Caco-2 (cell line): ENCODE measurements around the gene CUTC. TPM values are rescaled to one million over a fixed set of nuclear protein-coding genes. Genes with fewer than 3 reads are reported as not detected.

ENCODE experiments used
- BruUV-seq: library from RNA; stranded (reverse); fragments of 400-500 nt; replicated peaks from 2 replicates; lab custom pipeline; 2021; lab: Mats Ljungman, UMichigan
- CTCF ChIA-PET: fragments of 300-600 bp; sonication (Branson Sonifier 250); formaldehyde crosslinking; loops from one replicate; lab custom pipeline; 2022; ENCODE audit warnings: antibody characterized with exemption; lab: Charles Lee
- POLR2A ChIA-PET: fragments of 300-600 bp; sonication (Branson Sonifier 250); formaldehyde crosslinking; loops from one replicate; lab custom pipeline; 2022; ENCODE audit warnings: antibody characterized with exemption; lab: Charles Lee
- DNase-seq, 2 experiments: peaks; one replicate each; pipeline versions ENCODE4 v3.0.0 to v3.0.0-alpha.2; 2020 to 2022
- H3K27me3 ChIP-seq: replicated peaks from 2 replicates; pipeline ENCODE4 v1.6.0; 2011; ENCODE audit warnings: low read length; ENCODE audit not compliant: control insufficient read depth, insufficient read depth
- H3K36me3 ChIP-seq: 2 replicates; pipeline ENCODE4 v1.5.1; 2011; ENCODE audit warnings: low read length; ENCODE audit not compliant: control insufficient read depth, insufficient read depth
- H3K4me1 ChIP-seq: fragments of 250-450 bp; sonication (Bioruptor Pico); 2 replicates; pipeline ENCODE4 v1.5.1; 2020; ENCODE audit warnings: mild to moderate bottlenecking
- H3K4me3 ChIP-seq: 2 replicates; pipeline ENCODE4 v1.5.1; 2011; ENCODE audit warnings: low read depth, mild to moderate bottlenecking, control low read depth, low read length
- H3K9me3 ChIP-seq: fragments of 250-450 bp; sonication (Bioruptor Pico); 2 replicates; pipeline ENCODE4 v1.5.1; 2020; ENCODE audit warnings: mild to moderate bottlenecking, moderate library complexity
- H3K27ac Mint-ChIP-seq: one replicate; pipeline ENCODE4 v1.8.0; 2022; ENCODE audit warnings: mixed read lengths; ENCODE audit not compliant: unreplicated experiment
- H3K27me3 Mint-ChIP-seq: one replicate; pipeline ENCODE4 v1.8.0; 2022; ENCODE audit warnings: mixed read lengths; ENCODE audit not compliant: insufficient read depth, unreplicated experiment
- H3K36me3 Mint-ChIP-seq: one replicate; pipeline ENCODE4 v1.8.0; 2022; ENCODE audit warnings: mild to moderate bottlenecking, mixed read lengths; ENCODE audit not compliant: insufficient read depth, unreplicated experiment
- H3K4me1 Mint-ChIP-seq: one replicate; pipeline ENCODE4 v1.8.0; 2022; ENCODE audit warnings: low read depth, mixed read lengths; ENCODE audit not compliant: unreplicated experiment
- H3K4me3 Mint-ChIP-seq: one replicate; pipeline ENCODE4 v1.8.0; 2022; ENCODE audit warnings: mild to moderate bottlenecking, moderate library complexity, mixed read lengths; ENCODE audit not compliant: unreplicated experiment
- H3K9me3 Mint-ChIP-seq: one replicate; pipeline ENCODE4 v1.8.0; 2022; ENCODE audit warnings: mixed read lengths; ENCODE audit not compliant: unreplicated experiment
- intact Hi-C: fragments of 100-400 bp; cut with micrococcal nuclease; formaldehyde crosslinking; loops from one replicate; pipeline ENCODE4 v1.10.0; 2022; ENCODE audit not compliant: unreplicated experiment
- total RNA-seq: library from RNA; stranded (reverse); gene quantifications from 2 replicates; pipeline ENCODE4 v1.2.3, GENCODE V29; 2022
- TF ChIP-seq, protein P1 (sequence below), 2 experiments: fragments of 200-600 bp in 1 of 2; IDR thresholded peaks; 1 replicate in 1 of 2; 2 replicates in 1 of 2; pipeline versions ENCODE4 v1.5.1 to v1.8.0; 2011 to 2022; ENCODE audit warnings: antibody characterized with exemption in 1 of 2, control low read depth in 1 of 2, inconsistent platforms in 1 of 2, low read depth in 1 of 2, low read length in 1 of 2, mild to moderate bottlenecking in 1 of 2, moderate library complexity in 1 of 2; ENCODE audit not compliant: insufficient read depth in 1 of 2, severe bottlenecking in 1 of 2, unreplicated experiment in 1 of 2

The CUTC gene
- total RNA-seq, 1 experiment from 2014 or later: 30.1 TPM

DNA sequence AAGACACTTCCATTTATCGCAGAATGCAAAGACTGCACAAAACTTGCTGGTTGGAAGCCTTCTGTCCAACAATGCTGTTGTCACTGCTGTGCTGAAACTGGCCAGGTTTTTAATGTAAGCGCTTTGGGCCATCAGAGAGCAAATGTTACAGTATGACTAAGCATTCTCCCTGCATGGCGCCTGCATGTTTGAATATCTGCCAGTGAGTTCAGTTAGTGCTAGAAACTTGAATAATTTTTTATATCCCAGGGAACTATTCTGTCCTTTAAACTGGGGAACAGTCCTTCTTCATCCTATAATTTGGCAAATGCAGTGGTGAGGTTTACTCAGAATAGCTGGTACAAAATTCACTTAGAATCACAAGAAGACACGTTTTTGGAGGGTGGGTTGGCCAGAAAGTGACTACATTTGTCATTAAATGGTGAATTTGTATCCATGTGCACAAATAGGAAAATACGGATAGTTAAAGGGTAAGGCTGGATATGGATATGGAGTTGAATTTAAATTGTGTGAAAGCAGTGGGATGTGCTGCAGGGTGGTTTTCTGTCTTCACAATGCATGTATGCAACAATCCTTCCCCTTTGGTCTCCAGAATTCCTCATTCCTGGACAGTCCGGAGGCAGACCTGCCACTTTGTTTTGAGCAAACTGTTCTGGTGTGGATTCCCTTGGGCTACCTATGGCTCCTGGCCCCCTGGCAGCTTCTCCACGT, 52.1 kb downstream of the CUTC start:
- TF ChIP-seq, protein P1, sequence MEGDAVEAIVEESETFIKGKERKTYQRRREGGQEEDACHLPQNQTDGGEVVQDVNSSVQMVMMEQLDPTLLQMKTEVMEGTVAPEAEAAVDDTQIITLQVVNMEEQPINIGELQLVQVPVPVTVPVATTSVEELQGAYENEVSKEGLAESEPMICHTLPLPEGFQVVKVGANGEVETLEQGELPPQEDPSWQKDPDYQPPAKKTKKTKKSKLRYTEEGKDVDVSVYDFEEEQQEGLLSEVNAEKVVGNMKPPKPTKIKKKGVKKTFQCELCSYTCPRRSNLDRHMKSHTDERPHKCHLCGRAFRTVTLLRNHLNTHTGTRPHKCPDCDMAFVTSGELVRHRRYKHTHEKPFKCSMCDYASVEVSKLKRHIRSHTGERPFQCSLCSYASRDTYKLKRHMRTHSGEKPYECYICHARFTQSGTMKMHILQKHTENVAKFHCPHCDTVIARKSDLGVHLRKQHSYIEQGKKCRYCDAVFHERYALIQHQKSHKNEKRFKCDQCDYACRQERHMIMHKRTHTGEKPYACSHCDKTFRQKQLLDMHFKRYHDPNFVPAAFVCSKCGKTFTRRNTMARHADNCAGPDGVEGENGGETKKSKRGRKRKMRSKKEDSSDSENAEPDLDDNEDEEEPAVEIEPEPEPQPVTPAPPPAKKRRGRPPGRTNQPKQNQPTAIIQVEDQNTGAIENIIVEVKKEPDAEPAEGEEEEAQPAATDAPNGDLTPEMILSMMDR (IDR thresholded peaks at IDR 0.05; ENCODE audit: insufficient read depth in 1 of 2, low read depth in 1 of 2, low read length in 1 of 2, severe bottlenecking in 1 of 2, unreplicated experiment in 1 of 2): no peak
- H3K4me1 ChIP-seq: peaks cover 47% of the 10 kb centered on the region
- Mint-ChIP-seq H3K4me1 (peaks cover 62% of the 10 kb centered on the region), H3K9me3 (no peaks in the 10 kb centered on the region), H3K27me3 (no peaks in the 10 kb centered on the region), H3K27ac (peak overlapping the region; percentile 87), H3K4me3 (peak overlapping the region; percentile 90), H3K36me3 (peaks cover 53% of the 10 kb centered on the region)
- POLR2A ChIA-PET: no interaction called here
- no peak for DNase-seq
- peaks cover 10% of the 10 kb centered on the region for H3K36me3 ChIP-seq
- CTCF ChIA-PET: no interaction called here
- no peaks in the 10 kb centered on the region for H3K27me3 ChIP-seq
- peak overlapping the region; percentile 68 for H3K4me3 ChIP-seq
- no TSS peak for BruUV-seq
- no peaks in the 10 kb centered on the region for H3K9me3 ChIP-seq
- intact Hi-C loops: no loop called here

DNA sequence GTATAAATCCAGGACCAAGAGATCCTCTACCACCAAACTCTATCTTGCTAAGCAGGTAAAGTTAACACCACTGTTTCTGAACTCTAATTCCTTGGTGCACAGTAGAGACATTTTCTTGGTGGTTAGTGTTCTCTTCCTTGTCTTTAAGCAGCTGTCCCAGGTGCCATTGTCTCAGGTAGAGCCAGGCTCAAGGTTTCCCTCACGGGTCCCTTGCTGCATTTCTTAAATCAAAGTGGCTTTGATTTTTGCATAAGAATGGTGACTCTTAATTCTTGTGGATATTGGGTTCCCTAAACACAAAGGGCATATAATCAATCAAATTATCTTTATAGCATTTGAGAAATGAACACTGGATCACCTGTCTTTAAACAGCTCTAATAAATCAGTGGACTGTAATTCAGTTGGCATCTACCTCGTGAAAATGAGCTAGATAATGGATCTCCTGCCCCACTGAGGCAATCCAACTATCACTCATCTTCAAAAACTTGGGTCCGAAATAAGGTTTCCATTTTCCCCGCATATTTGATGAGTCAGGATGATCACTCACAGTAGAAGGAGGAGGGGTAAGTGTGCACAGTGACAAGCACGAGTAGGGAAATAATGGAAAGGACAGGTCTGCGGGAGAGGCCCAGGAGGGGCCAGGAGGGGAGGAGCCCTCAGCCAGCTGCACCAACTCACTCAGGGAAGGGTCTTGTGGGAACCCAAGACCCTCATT, 52.9 kb downstream of the CUTC start:
- intact Hi-C loops: no loop called here
- peaks cover 52% of the 10 kb centered on the region for H3K36me3 Mint-ChIP-seq
- no peaks in the 10 kb centered on the region for H3K9me3 Mint-ChIP-seq
- H3K27ac Mint-ChIP-seq: peak overlapping the region; percentile 87
- TF ChIP-seq, protein P1 (IDR thresholded peaks at IDR 0.05; ENCODE audit: insufficient read depth in 1 of 2, low read depth in 1 of 2, low read length in 1 of 2, severe bottlenecking in 1 of 2, unreplicated experiment in 1 of 2): no peak
- Histone ChIP-seq H3K9me3 (no peaks in the 10 kb centered on the region), H3K36me3 (peaks cover 10% of the 10 kb centered on the region), H3K27me3 (no peaks in the 10 kb centered on the region), H3K4me3 (peak overlapping the region; percentile 68), H3K4me1 (peaks cover 43% of the 10 kb centered on the region)
- BruUV-seq: no TSS peak
- ChIA-PET POLR2A (interaction anchor here (0.6 kb wide), 1 partner anchor 250 kb away, joined by 7 read pairs; no protein-coding TSS in a partner anchor), CTCF (interaction anchor here (1.4 kb wide), 1 partner anchor 52 kb away, joined by 6 read pairs; the partner anchor contains the start of gene CUTC)
- peak overlapping the region; percentile 90 for H3K4me3 Mint-ChIP-seq
- H3K4me1 Mint-ChIP-seq: peaks cover 64% of the 10 kb centered on the region
- H3K27me3 Mint-ChIP-seq: no peaks in the 10 kb centered on the region
- no peak for DNase-seq

DNA sequence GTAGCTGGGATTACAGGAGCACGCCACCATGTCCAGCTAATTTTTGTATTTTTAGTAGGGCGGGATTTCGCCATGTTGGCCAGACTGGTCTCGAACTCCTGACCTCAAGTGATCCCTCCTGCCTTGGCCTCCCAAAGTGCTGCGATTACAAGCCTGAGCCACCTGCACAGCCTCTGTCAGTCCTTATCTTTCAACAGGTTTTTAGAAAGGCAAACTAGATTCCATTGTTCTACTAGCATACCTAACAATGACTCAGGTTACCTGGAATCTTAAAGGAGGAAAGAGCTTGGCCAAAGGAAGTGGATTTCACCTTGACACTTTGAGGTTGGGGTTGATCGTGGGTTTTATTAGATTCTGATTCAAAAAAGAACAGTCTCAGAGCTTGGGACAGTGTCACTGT, 53.6 kb downstream of the CUTC start:
- no peak overlapping the region for H3K4me3 ChIP-seq

More for the DNA sequence above, 53.6 kb downstream of the CUTC start:
- H3K9me3 Mint-ChIP-seq: no peaks in the 10 kb centered on the region
- CTCF ChIA-PET: interaction anchor here (1.4 kb wide), 1 partner anchor 53 kb away, joined by 6 read pairs; the partner anchor contains the start of gene CUTC
- POLR2A ChIA-PET: no interaction called here
- Histone ChIP-seq H3K4me1 (peaks cover 38% of the 10 kb centered on the region), H3K27me3 (no peaks in the 10 kb centered on the region), H3K36me3 (peaks cover 10% of the 10 kb centered on the region), H3K9me3 (no peaks in the 10 kb centered on the region)
- BruUV-seq: no TSS peak
- DNase-seq: peak; percentile 46 to 66
- peaks cover 52% of the 10 kb centered on the region for H3K36me3 Mint-ChIP-seq
- intact Hi-C loops: no loop called here
- no peaks in the 10 kb centered on the region for H3K27me3 Mint-ChIP-seq
- TF ChIP-seq, protein P1 (IDR thresholded peaks at IDR 0.05; ENCODE audit: insufficient read depth in 1 of 2, low read depth in 1 of 2, low read length in 1 of 2, severe bottlenecking in 1 of 2, unreplicated experiment in 1 of 2): no peak
- peaks cover 59% of the 10 kb centered on the region for H3K4me1 Mint-ChIP-seq
- peak overlapping the region; percentile 90 for H3K4me3 Mint-ChIP-seq
- peak overlapping the region; percentile 87 for H3K27ac Mint-ChIP-seq
